HG03442 (cell line): Measurements from ENCODE around the gene TTC33.

ENCODE experiments used
- ATAC-seq: cut with Tn5 transposase; IDR thresholded peaks from one replicate; pipeline ENCODE4 v1.9.1; 2021; ENCODE audit warnings: mild to moderate bottlenecking, moderate library complexity; ENCODE audit not compliant: unreplicated experiment

The TTC33 gene

GRCh38 chr5:40780858-40781257 is 25.1 kb upstream of the TTC33 start:
- ATAC-seq: no peak

GRCh38 chr5:40780199-40780598 is 24.4 kb upstream of the TTC33 start:
- ATAC-seq: no peak

- no peak for ATAC-seq
Measured at GRCh38 chr5:40779561-40779960, 23.8 kb upstream of the TTC33 start.

GRCh38 chr5:40778133-40778532 is 22.4 kb upstream of the TTC33 start:
- no peak for ATAC-seq

- ATAC-seq: no peak
Measured at GRCh38 chr5:40776658-40776977, 20.9 kb upstream of the TTC33 start.

- no peak for ATAC-seq
Measured at GRCh38 chr5:40775846-40776657, 20.3 kb upstream of the TTC33 start.

GRCh38 chr5:40775085-40775845 is 19.5 kb upstream of the TTC33 start:
- ATAC-seq: no peak

GRCh38 chr5:40774623-40775022 is 18.9 kb upstream of the TTC33 start:
- no peak for ATAC-seq

GRCh38 chr5:40770764-40771163 is 15.0 kb upstream of the TTC33 start:
- no peak for ATAC-seq

GRCh38 chr5:40762705-40763104 is 6.9 kb upstream of the TTC33 start:
- no peak for ATAC-seq

GRCh38 chr5:40757400-40757799 is 1.6 kb upstream of the TTC33 start:
- no peak for ATAC-seq

GRCh38 chr5:40755093-40755406 is 711 bp downstream of the TTC33 start:
- ATAC-seq: peak; percentile 70

- peak; percentile 3 for ATAC-seq
Measured at GRCh38 chr5:40754381-40755092, 1.2 kb downstream of the TTC33 start.

- ATAC-seq: no peak
Measured at GRCh38 chr5:40746703-40747102, 9.1 kb downstream of the TTC33 start.

- no peak for ATAC-seq
Measured at GRCh38 chr5:40743771-40744170, 12.0 kb downstream of the TTC33 start.

GRCh38 chr5:40738502-40738901 is 17.3 kb downstream of the TTC33 start:
- ATAC-seq: no peak

- peak; percentile 85 for ATAC-seq
Measured at GRCh38 chr5:40736103-40736875, 19.5 kb downstream of the TTC33 start.

GRCh38 chr5:40735609-40736008 is 20.2 kb downstream of the TTC33 start:
- no peak for ATAC-seq

GRCh38 chr5:40734986-40735385 is 20.8 kb downstream of the TTC33 start:
- no peak for ATAC-seq

GRCh38 chr5:40733879-40734563 is 21.7 kb downstream of the TTC33 start:
- no peak for ATAC-seq

GRCh38 chr5:40733434-40733833 is 22.3 kb downstream of the TTC33 start:
- no peak for ATAC-seq
